HepG2 (cell line): ENCODE measurements around the gene DPEP3. TPM values are rescaled to one million over a fixed set of nuclear protein-coding genes. Genes with fewer than 3 reads are reported as not detected.

Source experiments
- BORCS8-MEF2B ChIP-seq: sonication (generic); formaldehyde crosslinking; IDR thresholded peaks from 2 replicates; pipeline ENCODE4 v1.8.0; 2022; ENCODE audit warnings: mild to moderate bottlenecking, missing genetic modification reagents
- BRCA1 ChIP-seq: sonication (generic); formaldehyde crosslinking; IDR thresholded peaks from 2 replicates; pipeline ENCODE4 v1.4.0; 2020; ENCODE audit warnings: missing genetic modification reagents
- ELK4 ChIP-seq: sonication (generic); formaldehyde crosslinking; IDR thresholded peaks from 2 replicates; pipeline ENCODE4 v1.9.0; 2021; ENCODE audit warnings: missing genetic modification reagents, borderline replicate concordance
- GABPA ChIP-seq, 2 experiments: IDR thresholded peaks; 2 replicates each; pipeline ENCODE4 v1.6.1; 2011 to 2016; ENCODE audit warnings: low read depth in 2 of 2, low read length in 1 of 2, missing biosample characterization in 1 of 2, missing genetic modification characterization in 1 of 2
- MED13 ChIP-seq: sonication (generic); formaldehyde crosslinking; IDR thresholded peaks from 2 replicates; pipeline ENCODE4 v1.5.0; 2020; ENCODE audit warnings: missing genetic modification reagents
- SAFB2 ChIP-seq: sonication (generic); formaldehyde crosslinking; IDR thresholded peaks from 2 replicates; pipeline ENCODE4 v1.5.1; 2020; ENCODE audit warnings: missing genetic modification reagents, low read depth, mild to moderate bottlenecking, borderline replicate concordance
- SMAD3 ChIP-seq: sonication (generic); formaldehyde crosslinking; IDR thresholded peaks from 2 replicates; pipeline ENCODE4 v1.4.0; 2020; ENCODE audit warnings: missing genetic modification reagents
- TARDBP ChIP-seq: sonication (generic); formaldehyde crosslinking; IDR thresholded peaks from 2 replicates; pipeline ENCODE4 v1.8.0; 2022; ENCODE audit warnings: mild to moderate bottlenecking, missing genetic modification reagents
- TERF1 ChIP-seq: sonication (generic); formaldehyde crosslinking; IDR thresholded peaks from 2 replicates; pipeline ENCODE4 v1.8.0; 2022; ENCODE audit warnings: mild to moderate bottlenecking, missing genetic modification reagents, moderate library complexity
- U2AF2 ChIP-seq: fragments of 200-400 bp; formaldehyde crosslinking; IDR thresholded peaks from 2 replicates; pipeline ENCODE4 v1.6.1; 2017; ENCODE audit warnings: low read depth, mild to moderate bottlenecking, low read length
- ZBTB43 ChIP-seq: sonication (generic); formaldehyde crosslinking; conservative IDR thresholded peaks from 2 replicates; pipeline ENCODE4 v1.4.0; 2020; ENCODE audit warnings: missing genetic modification reagents
- ZNF20 ChIP-seq: sonication (generic); formaldehyde crosslinking; IDR thresholded peaks from 2 replicates; pipeline ENCODE4 v1.4.0; 2020; ENCODE audit warnings: mild to moderate bottlenecking, moderate library complexity, missing genetic modification reagents
- ZNF232 ChIP-seq: sonication (generic); formaldehyde crosslinking; IDR thresholded peaks from 2 replicates; pipeline ENCODE4 v1.4.0; 2020; ENCODE audit warnings: missing genetic modification reagents, borderline replicate concordance
- ZNF34 ChIP-seq: sonication (generic); formaldehyde crosslinking; IDR thresholded peaks from 2 replicates; pipeline ENCODE4 v1.4.0; 2020; ENCODE audit warnings: mild to moderate bottlenecking, missing genetic modification reagents, borderline replicate concordance
- polyA plus RNA-seq, 8 experiments: library from polyadenylated mRNA; depleted of rRNA in 3 of 8; stranded (reverse) in 7 of 8; unstranded in 1 of 8; fragments of >200 nt; fragmentation: Illumina TruSeq in 4 of 8; extraction: Trizol in 4 of 8; gene quantifications; 2 replicates each; pipeline versions ENCODE4 v1.2.1 to v1.2.3, GENCODE V29; 2011 to 2016; ENCODE audit warnings: low read depth in 4 of 8, missing spikeins in 1 of 8, mixed read lengths in 1 of 8; ENCODE audit not compliant: insufficient read depth in 1 of 8
- total RNA-seq, 5 experiments: library from RNA; depleted of rRNA; stranded (reverse); fragments of >200 nt; fragmentation: Illumina TruSeq; extraction: Trizol; gene quantifications; 2 replicates each; pipeline ENCODE4 v1.2.3, GENCODE V29; 2016; ENCODE audit warnings: low read depth in 1 of 5
- TF ChIP-seq, protein P1 (sequence below): sonication (generic); formaldehyde crosslinking; IDR thresholded peaks from 2 replicates; pipeline ENCODE4 v1.5.0; 2020; ENCODE audit warnings: missing genetic modification reagents
- TF ChIP-seq, protein P2 (sequence below): sonication (generic); formaldehyde crosslinking; IDR thresholded peaks from 2 replicates; pipeline ENCODE4 v1.8.1; 2023; ENCODE audit warnings: missing genetic modification reagents, mild to moderate bottlenecking, borderline replicate concordance
- TF ChIP-seq, protein P3 (sequence below): sonication (generic); formaldehyde crosslinking; IDR thresholded peaks from 2 replicates; pipeline ENCODE4 v1.4.0; 2020; ENCODE audit warnings: low read depth, mild to moderate bottlenecking, missing genetic modification reagents
- TF ChIP-seq, protein P4 (sequence below): IDR thresholded peaks from 2 replicates; pipeline ENCODE4 v1.6.1; 2016; ENCODE audit warnings: mild to moderate bottlenecking

Gene DPEP3
- total and polyA plus RNA-seq, 2 of the 13 experiments (the other 11 are each of a cell fraction or from before 2014, with no cell fraction given): not detected

GRCh38 chr16:67936124-67936879 lies 44.0 kb downstream of the DPEP3 start, which contains the start of gene PSMB10 (continued):
- TF ChIP-seq ZNF34 (CRISPR knock-in tag) (no peak), ZBTB43 (CRISPR knock-in tag) (no peak), GABPA (IDR thresholded peaks at IDR 0.05; ENCODE audit: low read depth, low read length) (no peak), GABPA (CRISPR knock-in tag; IDR thresholded peaks at IDR 0.05; ENCODE audit: low read depth) (no peak), ELK4 (CRISPR knock-in tag) (no peak), MED13 (0 out of 2 replicates have a peak, but pooled peaks have one; percentile 10), SMAD3 (CRISPR knock-in tag) (0 out of 2 replicates have a peak, but pooled peaks have one; percentile 9), ZNF232 (CRISPR knock-in tag) (0 out of 2 replicates have a peak, but pooled peaks have one; percentile 73), ZNF20 (no peak), TERF1 (CRISPR knock-in tag) (no peak), U2AF2 (peak; percentile 58; the same call in 1 of the 2 replicates), SAFB2 (CRISPR knock-in tag) (peak; percentile 69), BORCS8-MEF2B (CRISPR knock-in tag) (0 out of 2 replicates have a peak, but pooled peaks have one; percentile 6), TARDBP (no peak; the same call in 1 of the 2 replicates), BRCA1 (CRISPR knock-in tag) (no peak)
- TF ChIP-seq, protein P1, sequence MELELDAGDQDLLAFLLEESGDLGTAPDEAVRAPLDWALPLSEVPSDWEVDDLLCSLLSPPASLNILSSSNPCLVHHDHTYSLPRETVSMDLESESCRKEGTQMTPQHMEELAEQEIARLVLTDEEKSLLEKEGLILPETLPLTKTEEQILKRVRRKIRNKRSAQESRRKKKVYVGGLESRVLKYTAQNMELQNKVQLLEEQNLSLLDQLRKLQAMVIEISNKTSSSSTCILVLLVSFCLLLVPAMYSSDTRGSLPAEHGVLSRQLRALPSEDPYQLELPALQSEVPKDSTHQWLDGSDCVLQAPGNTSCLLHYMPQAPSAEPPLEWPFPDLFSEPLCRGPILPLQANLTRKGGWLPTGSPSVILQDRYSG (CRISPR knock-in tag): peak; percentile 66; the same call in 1 of the 2 replicates
- TF ChIP-seq, protein P2, sequence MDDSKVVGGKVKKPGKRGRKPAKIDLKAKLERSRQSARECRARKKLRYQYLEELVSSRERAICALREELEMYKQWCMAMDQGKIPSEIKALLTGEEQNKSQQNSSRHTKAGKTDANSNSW: no peak; the same call in none of the 2 replicates
- TF ChIP-seq, protein P3, sequence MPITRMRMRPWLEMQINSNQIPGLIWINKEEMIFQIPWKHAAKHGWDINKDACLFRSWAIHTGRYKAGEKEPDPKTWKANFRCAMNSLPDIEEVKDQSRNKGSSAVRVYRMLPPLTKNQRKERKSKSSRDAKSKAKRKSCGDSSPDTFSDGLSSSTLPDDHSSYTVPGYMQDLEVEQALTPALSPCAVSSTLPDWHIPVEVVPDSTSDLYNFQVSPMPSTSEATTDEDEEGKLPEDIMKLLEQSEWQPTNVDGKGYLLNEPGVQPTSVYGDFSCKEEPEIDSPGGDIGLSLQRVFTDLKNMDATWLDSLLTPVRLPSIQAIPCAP: peak; percentile 98
- TF ChIP-seq, protein P4, sequence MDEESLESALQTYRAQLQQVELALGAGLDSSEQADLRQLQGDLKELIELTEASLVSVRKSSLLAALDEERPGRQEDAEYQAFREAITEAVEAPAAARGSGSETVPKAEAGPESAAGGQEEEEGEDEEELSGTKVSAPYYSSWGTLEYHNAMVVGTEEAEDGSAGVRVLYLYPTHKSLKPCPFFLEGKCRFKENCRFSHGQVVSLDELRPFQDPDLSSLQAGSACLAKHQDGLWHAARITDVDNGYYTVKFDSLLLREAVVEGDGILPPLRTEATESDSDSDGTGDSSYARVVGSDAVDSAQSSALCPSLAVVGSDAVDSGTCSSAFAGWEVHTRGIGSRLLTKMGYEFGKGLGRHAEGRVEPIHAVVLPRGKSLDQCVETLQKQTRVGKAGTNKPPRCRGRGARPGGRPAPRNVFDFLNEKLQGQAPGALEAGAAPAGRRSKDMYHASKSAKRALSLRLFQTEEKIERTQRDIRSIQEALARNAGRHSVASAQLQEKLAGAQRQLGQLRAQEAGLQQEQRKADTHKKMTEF (CRISPR knock-in tag): no peak
